HCT116 (cell line): ENCODE data around the gene IGF2R. TPM values are rescaled to one million over a fixed set of nuclear protein-coding genes. Genes with fewer than 3 reads are reported as not detected.

ENCODE experiments used
- ATAC-seq: fragments of 200-7000 bp; cut with Tn5 transposase; 2 replicates; pipeline ENCODE4 v1.9.1; 2020; ENCODE audit warnings: mild to moderate bottlenecking, moderate library complexity
- BruUV-seq: library from RNA; stranded (reverse); fragments of 400-500 nt; replicated peaks from 2 replicates; lab custom pipeline; 2021; lab: Mats Ljungman, UMichigan
- CTCF ChIA-PET: fragments of 300-600 bp; sonication (Branson Sonifier 250); formaldehyde crosslinking; loops from one replicate; lab custom pipeline; 2021; ENCODE audit warnings: antibody characterized with exemption; lab: Charles Lee
- POLR2A ChIA-PET: fragments of 300-600, 350-600 bp; sonication (Branson Sonifier 250); formaldehyde crosslinking; loops from one replicate; lab custom pipeline; 2021; ENCODE audit warnings: antibody characterized with exemption; lab: Charles Lee
- RAD21 ChIA-PET, 2 experiments: fragments of 300-600 bp; sonication (Branson Sonifier 250); formaldehyde crosslinking; loops; one replicate each; lab custom pipeline; 2023; ENCODE audit warnings: low total read pairs in 2 of 2; ENCODE audit not compliant: uncharacterized antibody in 2 of 2, unreplicated experiment in 2 of 2, low non-redundant PET in 1 of 2; lab: Charles Lee
- DNase-seq: peaks from one replicate; pipeline ENCODE4 v3.0.0-alpha.2; 2010; ENCODE audit warnings: low read depth, low spot score
- H2AFZ ChIP-seq: fragments of 200-600 bp; shearing (Covaris generic), sonication (generic); 2 replicates; pipeline ENCODE4 v1.6.1; 2017; ENCODE audit warnings: low read depth, mixed run types, mixed read lengths, antibody characterized with exemption, low read length; ENCODE audit not compliant: poor library complexity, severe bottlenecking
- H3K27ac ChIP-seq: 2 replicates; pipeline ENCODE4 v1.5.1; 2012; ENCODE audit warnings: low read depth, low read length
- H3K27me3 ChIP-seq: fragments of 200-600 bp; sonication (generic); 2 replicates; pipeline ENCODE4 v1.6.1; 2016; ENCODE audit warnings: mixed run types, low read length, mixed read lengths; ENCODE audit not compliant: insufficient read depth
- H3K36me3 ChIP-seq, 2 experiments: fragments of 200-500 bp in 1 of 2; fragments of 200-600 bp in 1 of 2; sonication (Bioruptor generic) in 1 of 2; sonication (generic) in 1 of 2; 2 replicates each; pipeline versions ENCODE4 v1.5.1 to v1.6.1; 2014 to 2016; ENCODE audit warnings: low read length in 2 of 2, inconsistent platforms in 1 of 2, mixed read lengths in 1 of 2, mixed run types in 1 of 2; ENCODE audit not compliant: insufficient read depth in 2 of 2, control insufficient read depth in 1 of 2
- H3K4me1 ChIP-seq, 2 experiments: fragments of 200-600 bp in 1 of 2; sonication (generic) in 1 of 2; 2 replicates each; pipeline versions ENCODE4 v1.5.1 to v1.6.1; 2012 to 2017; ENCODE audit warnings: low read length in 2 of 2, inconsistent platforms in 1 of 2, mild to moderate bottlenecking in 1 of 2, mixed read lengths in 1 of 2, mixed run types in 1 of 2, moderate library complexity in 1 of 2; ENCODE audit not compliant: insufficient read depth in 2 of 2, control insufficient read depth in 1 of 2
- H3K4me2 ChIP-seq: fragments of 200-600 bp; sonication (generic); 2 replicates; pipeline ENCODE4 v1.6.1; 2017; ENCODE audit warnings: mixed run types, low read length, mixed read lengths
- H3K4me3 ChIP-seq, 2 experiments: fragments of 200-600 bp in 1 of 2; sonication (generic) in 1 of 2; replicated peaks in 1 of 2; 2 replicates each; pipeline ENCODE4 v1.5.1; 2011 to 2016; ENCODE audit warnings: low read length in 2 of 2, control low read depth in 1 of 2, low read depth in 1 of 2, mild to moderate bottlenecking in 1 of 2, mixed read lengths in 1 of 2, mixed run types in 1 of 2
- H3K79me2 ChIP-seq: fragments of 200-600 bp; sonication (generic); 2 replicates; pipeline ENCODE4 v1.6.1; 2017; ENCODE audit warnings: mild to moderate bottlenecking, mixed run types, low read length, moderate library complexity, mixed read lengths; ENCODE audit not compliant: insufficient read depth
- H3K9ac ChIP-seq: fragments of 200-600 bp; sonication (generic); 2 replicates; pipeline ENCODE4 v1.6.1; 2016; ENCODE audit warnings: low read length, mixed read lengths
- H3K9me2 ChIP-seq: fragments of 200-600 bp; sonication (generic), shearing (Covaris generic); 2 replicates; pipeline ENCODE4 v1.6.1; 2017; ENCODE audit warnings: mixed run types, mild to moderate bottlenecking, moderate library complexity; ENCODE audit not compliant: insufficient read depth
- H3K9me3 ChIP-seq, 2 experiments: fragments of 200-500 bp in 1 of 2; fragments of 200-600 bp in 1 of 2; sonication (Bioruptor generic) in 1 of 2; sonication (generic) in 1 of 2; 2 replicates each; pipeline ENCODE4 v1.6.1; 2014 to 2017; ENCODE audit warnings: low read length in 2 of 2, mixed read lengths in 2 of 2, inconsistent platforms in 1 of 2, low read depth in 1 of 2, mild to moderate bottlenecking in 1 of 2, mixed run types in 1 of 2, moderate library complexity in 1 of 2; ENCODE audit not compliant: control insufficient read depth in 1 of 2, insufficient read depth in 1 of 2
- H4K20me1 ChIP-seq: fragments of 200-600 bp; sonication (generic), shearing (Covaris generic); 2 replicates; pipeline ENCODE4 v1.6.1; 2017; ENCODE audit warnings: mixed run types, mild to moderate bottlenecking, moderate library complexity; ENCODE audit not compliant: insufficient read depth
- CTCF ChIP-seq, 3 experiments: fragments of 200-600 bp in 1 of 3; sonication (generic) in 1 of 3; IDR thresholded peaks in 2 of 3; conservative IDR thresholded peaks in 1 of 3; 2 replicates each; pipeline ENCODE4 v1.5.1; 2012 to 2017; ENCODE audit warnings: low read depth in 2 of 3, low read length in 2 of 3, antibody characterized with exemption in 1 of 3, borderline replicate concordance in 1 of 3, control low read depth in 1 of 3, mild to moderate bottlenecking in 1 of 3, mixed read lengths in 1 of 3, mixed run types in 1 of 3, moderate library complexity in 1 of 3; ENCODE audit not compliant: insufficient read depth in 1 of 3
- EZH2phosphoT487 ChIP-seq: fragments of 200-600 bp; IDR thresholded peaks from 2 replicates; pipeline ENCODE4 v1.6.1; 2018; ENCODE audit warnings: antibody characterized with exemption, borderline replicate concordance
- POLR2AphosphoS5 ChIP-seq: IDR thresholded peaks from 2 replicates; pipeline ENCODE4 v1.6.1; 2011; ENCODE audit warnings: mild to moderate bottlenecking, low read depth, low read length, moderate library complexity
- RAD21 ChIP-seq: IDR thresholded peaks from 2 replicates; pipeline ENCODE4 v1.6.1; 2012; ENCODE audit warnings: low read depth, mild to moderate bottlenecking
- SIN3A ChIP-seq: IDR thresholded peaks from 2 replicates; pipeline ENCODE4 v1.6.1; 2012; ENCODE audit warnings: low read depth
- ZBTB33 ChIP-seq: IDR thresholded peaks from 2 replicates; pipeline ENCODE4 v1.6.1; 2011; ENCODE audit warnings: mild to moderate bottlenecking, low read length, moderate library complexity; ENCODE audit not compliant: insufficient replicate concordance; ENCODE audit errors: extremely low read depth
- ZNF274 ChIP-seq: fragments of 200-500 bp; sonication (Bioruptor generic); IDR thresholded peaks from 2 replicates; pipeline ENCODE4 v1.6.1; 2014; ENCODE audit warnings: mild to moderate bottlenecking, low read depth, low read length, inconsistent platforms
- intact Hi-C: fragments of 100-400 bp; cut with micrococcal nuclease; formaldehyde crosslinking; loops from 2 replicates; pipeline ENCODE4 v1.10.0; 2022
- total RNA-seq: library from RNA; stranded (reverse); gene quantifications from one replicate; pipeline ENCODE4 v1.2.1, GENCODE V29; 2021; ENCODE audit not compliant: unreplicated experiment

Gene IGF2R
- total RNA-seq, 1 experiment from 2014 or later = 37.0 TPM

DNA sequence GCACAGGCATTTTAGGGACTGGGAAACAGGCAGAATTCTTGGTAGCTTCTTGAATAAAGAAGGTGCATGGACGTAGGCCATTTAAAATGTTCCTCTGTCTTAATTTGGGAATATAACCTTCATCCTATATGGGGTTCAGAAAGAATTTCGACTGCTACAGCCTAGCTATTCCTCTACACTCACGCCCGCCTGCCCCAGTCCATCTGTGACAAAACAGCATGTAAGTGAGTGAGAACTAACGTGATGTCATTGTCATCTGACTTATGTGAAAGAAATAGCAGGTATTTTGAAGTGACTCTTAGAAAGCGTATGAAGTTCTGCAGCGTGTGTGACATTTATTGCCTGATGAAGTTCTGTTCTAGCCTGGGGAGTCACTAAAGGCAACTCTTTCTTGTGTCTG, 100.6 kb downstream of the IGF2R start (continued):
- TF ChIP-seq CTCF (IDR thresholded peaks at IDR 0.05 in 2 of 3, conservative IDR thresholded peaks at IDR 0.05 in 1 of 3; ENCODE audit: borderline replicate concordance in 1 of 3, insufficient read depth in 1 of 3, low read depth in 2 of 3, low read length in 2 of 3) = no peak
- TF ChIP-seq ZBTB33 = no peak
- no peak for TF ChIP-seq EZH2phosphoT487
- no peak for TF ChIP-seq ZNF274
- TF ChIP-seq POLR2AphosphoS5 = no peak
- no peak for TF ChIP-seq RAD21

DNA sequence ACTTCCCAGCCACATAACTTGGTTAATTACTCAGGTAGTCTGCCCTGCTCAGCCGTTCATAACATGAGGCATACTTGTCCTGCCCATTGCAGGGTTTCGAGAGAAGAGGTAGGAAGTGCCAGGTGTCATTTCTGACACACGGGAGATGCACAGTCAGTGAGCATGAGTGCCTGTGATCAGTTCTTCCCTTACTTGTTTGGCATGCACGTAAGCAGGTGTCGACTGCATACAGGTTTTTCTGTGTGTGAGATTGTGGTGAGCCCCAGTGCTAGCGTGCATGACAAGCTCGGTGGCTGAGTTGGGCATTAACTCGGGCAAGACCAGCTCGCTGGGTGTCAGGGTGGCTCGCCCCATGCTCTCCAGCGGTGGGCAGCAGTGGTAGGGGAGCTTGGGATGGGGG, 101.5 kb downstream of the IGF2R start:
- Histone ChIP-seq H3K27me3 (no peaks in the 10 kb centered on the region), H3K36me3 (peaks cover 6 to 9% of the 10 kb centered on the region in 2 experiments; a peak in 2 of 4 replicates), H2AFZ (no peak overlapping the region), H3K4me3 (no peak overlapping the region), H3K9ac (no peak overlapping the region), H3K27ac (no peak overlapping the region), H3K79me2 (no peaks in the 10 kb centered on the region), H4K20me1 (no peaks in the 10 kb centered on the region), H3K4me2 (no peak overlapping the region)
- DNase-seq (no peak), ATAC-seq (no peak)
- ChIA-PET RAD21 (no interaction called here), CTCF (no interaction called here)
- no TSS peak for BruUV-seq
- intact Hi-C loops = no loop called here
- TF ChIP-seq SIN3A = no peak
- TF ChIP-seq, all 23 proteins: peak for 0
- POLR2A ChIA-PET = no interaction called here
- no peaks in the 10 kb centered on the region for H3K9me3 ChIP-seq
- H3K9me2 ChIP-seq = no peaks in the 10 kb centered on the region
- no peaks in the 10 kb centered on the region for H3K4me1 ChIP-seq
